ENCODE measurements around the gene OR1K1.

The OR1K1 gene

GRCh38 chr9:122841501-122841900, 41.6 kb downstream of the OR1K1 start:
- DNase-seq (ENCODE audit: extremely low read depth, low read depth): no peak
- TF ChIP-seq, protein P1, sequence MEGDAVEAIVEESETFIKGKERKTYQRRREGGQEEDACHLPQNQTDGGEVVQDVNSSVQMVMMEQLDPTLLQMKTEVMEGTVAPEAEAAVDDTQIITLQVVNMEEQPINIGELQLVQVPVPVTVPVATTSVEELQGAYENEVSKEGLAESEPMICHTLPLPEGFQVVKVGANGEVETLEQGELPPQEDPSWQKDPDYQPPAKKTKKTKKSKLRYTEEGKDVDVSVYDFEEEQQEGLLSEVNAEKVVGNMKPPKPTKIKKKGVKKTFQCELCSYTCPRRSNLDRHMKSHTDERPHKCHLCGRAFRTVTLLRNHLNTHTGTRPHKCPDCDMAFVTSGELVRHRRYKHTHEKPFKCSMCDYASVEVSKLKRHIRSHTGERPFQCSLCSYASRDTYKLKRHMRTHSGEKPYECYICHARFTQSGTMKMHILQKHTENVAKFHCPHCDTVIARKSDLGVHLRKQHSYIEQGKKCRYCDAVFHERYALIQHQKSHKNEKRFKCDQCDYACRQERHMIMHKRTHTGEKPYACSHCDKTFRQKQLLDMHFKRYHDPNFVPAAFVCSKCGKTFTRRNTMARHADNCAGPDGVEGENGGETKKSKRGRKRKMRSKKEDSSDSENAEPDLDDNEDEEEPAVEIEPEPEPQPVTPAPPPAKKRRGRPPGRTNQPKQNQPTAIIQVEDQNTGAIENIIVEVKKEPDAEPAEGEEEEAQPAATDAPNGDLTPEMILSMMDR (IDR thresholded peaks at IDR 0.05; ENCODE audit: low read depth, low read length): no peak

DNA sequence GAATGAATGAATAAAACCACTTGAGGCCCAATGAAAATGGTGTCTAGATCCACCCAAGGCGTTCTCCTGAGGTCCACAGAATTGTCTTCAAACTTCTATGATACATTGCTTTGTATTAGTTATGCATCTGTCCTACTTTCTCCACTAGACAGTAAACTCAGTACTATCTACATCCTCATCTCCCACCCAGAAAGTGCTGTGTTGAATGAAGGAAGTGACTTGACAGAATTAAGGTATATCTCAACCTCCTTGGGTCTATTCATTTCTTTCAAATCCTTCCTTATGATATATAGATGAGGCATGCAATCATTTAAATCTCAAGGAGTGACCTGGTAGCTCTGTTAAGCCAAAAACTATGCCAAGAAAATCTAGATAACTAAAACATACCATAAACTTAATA, 44.2 kb downstream of the OR1K1 start:
- TF ChIP-seq, protein P1 (IDR thresholded peaks at IDR 0.05; ENCODE audit: low read depth, low read length): no peak
- DNase-seq (ENCODE audit: extremely low read depth, low read depth): no peak

DNA sequence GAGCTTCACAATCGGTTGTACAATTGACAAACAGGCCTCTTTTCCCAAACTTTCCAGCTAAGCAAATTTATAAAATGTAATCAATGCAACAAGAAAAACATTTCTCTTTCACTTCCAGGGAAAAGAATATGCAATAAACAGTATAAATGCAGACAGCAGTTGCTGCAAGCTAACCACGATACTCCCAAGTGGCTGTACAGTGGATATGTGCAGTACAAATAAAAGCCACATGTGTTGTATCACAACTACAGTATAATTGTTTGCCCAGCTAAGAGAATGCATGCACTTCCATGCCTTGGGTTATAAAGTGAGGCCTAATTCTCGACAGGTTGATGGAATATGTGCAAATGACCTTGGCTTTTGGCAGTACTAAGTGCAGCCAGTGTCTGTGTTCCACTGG, 45.2 kb downstream of the OR1K1 start:
- DNase-seq (ENCODE audit: extremely low read depth, low read depth): no peak
- TF ChIP-seq, protein P1 (IDR thresholded peaks at IDR 0.05; ENCODE audit: low read depth, low read length): no peak

DNA sequence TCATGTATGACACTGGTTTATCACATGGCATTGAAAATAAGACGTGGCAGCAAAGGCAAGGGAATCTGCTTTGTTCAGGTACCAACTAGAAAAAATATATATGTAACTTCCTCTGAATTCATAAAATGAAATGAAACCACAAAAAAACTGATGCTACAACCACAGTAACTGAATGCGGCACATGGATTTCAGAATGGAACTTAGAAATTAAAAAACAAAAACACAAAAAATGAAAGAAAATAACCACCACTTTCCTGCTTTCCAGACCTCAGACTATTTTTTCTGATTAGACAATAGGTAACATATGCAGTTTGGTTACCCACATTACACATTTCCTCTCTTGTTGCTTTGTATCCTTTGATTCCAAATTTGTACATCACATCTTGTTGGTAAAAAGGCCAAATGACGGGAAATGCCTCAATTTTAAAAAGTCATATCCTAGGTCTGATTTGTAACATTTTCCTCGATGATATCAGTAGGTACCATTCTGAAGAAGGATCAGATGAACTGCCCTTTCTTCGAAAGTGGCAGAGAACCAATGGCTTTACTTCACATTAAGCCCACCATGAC, 46.5 kb downstream of the OR1K1 start:
- TF ChIP-seq, protein P1 (IDR thresholded peaks at IDR 0.05; ENCODE audit: low read depth, low read length): no peak

DNA sequence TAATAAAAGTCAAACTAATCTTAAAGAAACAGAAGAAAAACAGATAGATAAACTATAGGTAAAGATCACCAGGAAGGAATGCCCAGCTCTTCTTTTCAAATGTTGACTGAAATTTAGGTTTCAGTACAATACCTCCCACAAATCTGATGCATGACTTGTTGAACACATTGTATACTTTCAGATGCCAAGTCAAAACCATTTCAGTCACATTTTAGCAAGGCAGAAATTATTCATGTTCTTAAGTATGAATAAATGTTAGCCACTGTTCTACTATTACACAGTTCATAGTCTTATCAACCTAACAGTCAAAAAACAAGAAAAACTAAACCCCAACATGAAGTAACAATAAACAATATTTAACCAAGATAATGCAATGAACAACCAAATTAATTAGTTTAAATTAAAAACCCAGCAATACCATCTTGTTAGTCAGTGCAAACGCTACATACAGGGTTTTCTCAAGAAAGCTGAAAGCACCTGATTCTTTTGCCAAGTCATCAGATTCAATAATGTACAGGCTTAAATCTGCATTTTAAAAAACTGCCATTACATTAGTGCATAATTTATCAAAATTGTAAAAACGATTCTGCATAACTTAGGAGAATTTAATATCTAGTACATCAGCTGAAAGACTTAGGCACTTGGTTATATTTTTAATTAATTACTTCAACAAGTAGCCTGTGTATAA, 48.5 kb downstream of the OR1K1 start:
- no peak for DNase-seq (ENCODE audit: extremely low read depth, low read depth)
- TF ChIP-seq, protein P1 (IDR thresholded peaks at IDR 0.05; ENCODE audit: low read depth, low read length): no peak

More for the DNA sequence above, 46.5 kb downstream of the OR1K1 start:
- DNase-seq (ENCODE audit: extremely low read depth, low read depth): no peak
